Right ventricle myocardium superior (tissue), 1 donor: ENCODE measurements around the gene FBXO30. TPM values are rescaled to one million over a fixed set of nuclear protein-coding genes. Genes with fewer than 3 reads are reported as not detected.

Source experiments
- ATAC-seq: fragments of 200-7000 bp; cut with Tn5 transposase; one replicate; pipeline ENCODE4 v1.9.1; 2020; ENCODE audit warnings: mild to moderate bottlenecking; ENCODE audit not compliant: poor library complexity
- DNase-seq: peaks from one replicate; pipeline ENCODE4 v3.0.0-alpha.2; 2020
- intact Hi-C: fragments of 100-400 bp; cut with DNase I; formaldehyde crosslinking; loops from one replicate; pipeline ENCODE4 v1.11.2; 2022
- total RNA-seq: library from RNA; stranded (reverse); fragmentation: NEBNext Ultra II Directional; extraction: Animal tissue kit (Norgen Biotek cat#: 25700); gene quantifications from one replicate; pipeline ENCODE4 v1.2.1, GENCODE V29; 2021
- donor health status: DM: no; HTN: yes; CAD: no; lungs with severe emphysema.

FBXO30 gene
- total RNA-seq, 1 donor from 2014 or later: 12.8 TPM

DNA sequence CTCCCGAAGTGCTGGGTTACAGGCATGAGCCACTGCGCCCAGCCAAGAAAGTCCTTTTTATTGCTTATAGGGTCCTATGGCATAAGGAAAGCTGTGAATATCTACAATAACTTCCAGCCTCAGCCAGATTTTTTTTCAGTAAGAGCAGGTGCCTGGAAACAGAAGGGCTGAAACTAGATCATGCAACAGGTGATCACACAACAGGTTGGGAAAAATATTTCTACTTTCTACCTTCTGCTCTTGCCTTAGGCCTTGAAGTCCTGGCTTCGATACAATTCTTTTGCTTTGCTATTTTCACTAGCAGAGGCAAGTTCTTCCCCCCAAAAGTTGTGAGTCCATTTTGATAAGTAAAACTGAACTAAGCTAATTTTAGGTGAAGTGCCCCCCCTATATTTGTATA lies 9.7 kb upstream of the FBXO30 start:
- intact Hi-C loops: no loop called here
- ATAC-seq: no peak
- no peak for DNase-seq

DNA sequence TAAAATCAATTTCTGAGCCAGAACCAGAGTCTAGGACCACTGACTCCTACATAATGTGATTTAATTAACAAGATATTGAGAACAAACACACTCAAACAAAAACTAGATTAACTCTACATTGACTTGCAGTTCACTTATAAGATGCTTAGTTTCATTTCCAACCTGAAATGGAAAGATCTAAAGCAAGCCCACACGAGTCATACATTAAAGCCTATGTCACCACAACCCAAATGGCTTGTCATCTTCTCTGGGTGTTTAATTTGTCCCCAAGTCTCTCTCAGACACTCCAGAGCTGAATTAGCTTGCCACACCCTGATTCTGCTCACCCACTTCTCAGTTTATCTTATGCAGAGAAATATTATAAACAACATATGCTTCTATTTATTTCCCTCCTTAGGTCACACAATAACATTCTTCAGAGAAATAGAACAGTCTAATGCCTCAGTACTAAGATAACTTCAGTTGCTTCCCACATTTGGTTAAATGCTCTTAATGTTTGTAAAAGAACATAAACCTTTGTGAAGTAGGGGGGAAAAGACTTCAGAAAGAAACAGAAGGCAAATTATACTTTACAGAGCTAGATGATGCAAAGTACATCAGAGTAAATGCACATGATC lies 8.8 kb upstream of the FBXO30 start:
- ATAC-seq: no peak
- no peak for DNase-seq
- intact Hi-C loops: no loop called here

DNA sequence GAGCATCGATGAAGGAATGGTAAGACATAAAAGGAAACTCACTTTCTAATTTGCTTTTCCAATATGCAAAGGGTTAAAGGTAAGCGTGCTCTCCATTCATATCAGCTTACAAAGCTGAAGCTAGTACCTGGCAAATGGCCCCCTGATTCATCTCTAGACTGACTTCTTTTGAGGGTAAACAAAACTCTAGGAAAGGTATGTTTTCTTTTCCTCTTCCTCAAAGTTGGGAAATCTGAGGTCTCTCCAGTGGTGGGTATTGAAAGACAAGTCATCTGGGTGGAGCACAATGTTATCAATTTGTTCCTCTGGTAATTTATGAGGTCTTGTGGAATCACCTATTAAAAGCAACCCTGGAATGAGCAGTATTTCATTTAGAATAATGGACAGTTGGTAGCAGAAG lies 7.9 kb upstream of the FBXO30 start:
- intact Hi-C loops: no loop called here
- ATAC-seq: no peak
- DNase-seq: no peak

DNA sequence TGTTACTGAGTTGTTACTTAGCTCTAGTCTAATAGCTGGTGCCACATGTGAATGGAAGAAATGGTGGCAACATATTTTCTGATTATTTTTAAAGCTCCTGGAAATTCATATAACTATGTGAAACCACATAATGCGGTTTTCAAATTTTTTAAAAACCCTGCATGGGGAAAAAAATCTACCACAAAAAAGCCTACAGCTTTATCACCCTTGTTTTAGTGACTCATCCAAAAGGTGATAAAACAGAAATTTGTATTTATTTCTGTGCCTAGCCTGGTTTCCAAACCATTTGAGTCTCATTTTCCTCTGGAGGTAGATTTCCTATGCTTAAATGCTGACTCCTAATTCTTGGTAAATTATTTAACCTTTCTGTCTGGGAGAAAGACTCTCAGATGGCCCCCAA lies 5.4 kb upstream of the FBXO30 start:
- DNase-seq (no peak), ATAC-seq (no peak)
- intact Hi-C loops: no loop called here

DNA sequence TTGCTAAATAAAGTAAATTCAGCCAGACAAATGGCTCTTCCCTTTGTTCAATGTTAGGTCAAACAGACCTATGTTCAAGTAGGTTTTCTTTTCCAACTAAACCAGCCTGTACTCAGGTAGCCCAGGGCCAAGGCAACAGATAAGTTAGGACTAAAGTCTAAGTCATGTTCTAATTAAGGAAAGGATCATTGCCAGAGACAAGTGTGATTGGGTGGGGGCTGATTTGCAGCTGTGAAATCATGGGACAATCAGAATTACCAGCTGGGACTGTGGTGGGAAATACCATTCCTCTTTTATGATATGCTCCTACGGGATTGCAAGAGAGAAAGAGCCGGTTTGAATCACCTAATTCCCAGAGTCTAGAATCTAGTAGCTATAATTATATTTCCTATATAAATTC lies 4.2 kb upstream of the FBXO30 start:
- intact Hi-C loops: no loop called here
- DNase-seq (no peak), ATAC-seq (no peak)

DNA sequence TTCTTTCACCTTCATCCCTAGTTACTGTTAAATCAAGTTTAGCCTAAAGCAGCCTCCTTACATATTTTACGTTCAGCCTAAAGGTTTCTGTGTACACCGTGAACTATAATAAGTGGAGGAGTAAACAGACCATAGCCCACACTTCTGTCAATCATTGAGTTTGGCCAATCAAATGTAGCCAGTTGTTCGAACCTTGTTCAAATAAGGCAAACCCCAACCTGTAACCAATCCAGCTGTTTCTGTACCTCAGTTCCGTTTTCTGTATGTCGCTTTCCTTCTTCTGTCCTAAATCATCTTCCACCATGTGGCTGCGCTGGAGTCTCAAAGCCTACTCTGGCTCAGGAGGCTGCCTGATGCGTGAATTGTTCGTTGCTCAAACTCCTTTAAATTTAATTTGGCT lies 1.8 kb upstream of the FBXO30 start:
- intact Hi-C loops: no loop called here
- no peak for ATAC-seq

DNA sequence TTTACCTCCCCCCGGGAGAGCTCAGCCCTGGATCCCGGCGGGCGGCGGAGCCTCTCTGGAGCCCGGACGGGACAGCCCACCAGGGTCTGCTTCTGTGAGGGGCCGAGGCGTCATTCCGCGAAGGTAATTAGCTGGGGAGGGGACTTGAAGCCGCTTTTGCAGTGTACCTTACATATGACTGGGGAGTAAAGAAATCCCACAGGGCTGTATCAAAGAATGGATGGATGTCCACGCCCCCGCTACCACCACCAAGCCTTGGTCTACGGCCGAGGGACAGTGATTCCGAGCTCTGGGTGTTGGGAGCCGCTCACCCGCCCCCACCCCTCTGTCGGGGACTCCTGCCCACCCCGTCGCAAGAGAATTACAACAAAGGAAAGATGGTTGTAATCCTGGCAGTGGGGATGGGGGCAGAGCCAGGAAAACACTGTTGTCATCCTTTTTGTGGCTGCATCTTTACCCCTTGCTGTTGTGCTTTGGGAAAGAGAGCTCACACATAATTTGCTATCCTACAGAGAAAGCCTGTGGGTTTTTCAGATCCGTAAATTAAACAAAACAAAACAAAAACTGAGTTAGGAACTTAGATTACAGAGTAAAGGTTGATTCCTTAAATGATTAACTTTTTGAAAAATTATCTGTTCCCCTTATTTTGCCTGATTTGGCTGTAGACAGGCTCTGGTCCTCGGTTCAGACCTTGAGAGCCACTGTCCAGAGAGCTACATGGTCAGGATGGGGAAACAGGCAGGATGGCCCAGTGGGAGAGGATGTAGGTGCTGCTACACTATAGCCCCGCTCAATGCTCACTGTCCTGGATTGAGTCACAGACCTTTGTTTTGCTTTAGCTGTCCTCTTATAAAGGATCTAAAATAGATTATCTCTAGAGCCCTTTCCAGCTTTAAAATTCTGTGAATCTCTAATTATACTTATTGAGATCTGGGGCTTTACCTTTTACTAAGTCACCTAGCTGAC lies 997 bp upstream of the FBXO30 start:
- peak; percentile 5 for ATAC-seq
- peak; percentile 42 for DNase-seq
- intact Hi-C loops: no loop called here

More for the DNA sequence above, 1.8 kb upstream of the FBXO30 start:
- no peak for DNase-seq

DNA sequence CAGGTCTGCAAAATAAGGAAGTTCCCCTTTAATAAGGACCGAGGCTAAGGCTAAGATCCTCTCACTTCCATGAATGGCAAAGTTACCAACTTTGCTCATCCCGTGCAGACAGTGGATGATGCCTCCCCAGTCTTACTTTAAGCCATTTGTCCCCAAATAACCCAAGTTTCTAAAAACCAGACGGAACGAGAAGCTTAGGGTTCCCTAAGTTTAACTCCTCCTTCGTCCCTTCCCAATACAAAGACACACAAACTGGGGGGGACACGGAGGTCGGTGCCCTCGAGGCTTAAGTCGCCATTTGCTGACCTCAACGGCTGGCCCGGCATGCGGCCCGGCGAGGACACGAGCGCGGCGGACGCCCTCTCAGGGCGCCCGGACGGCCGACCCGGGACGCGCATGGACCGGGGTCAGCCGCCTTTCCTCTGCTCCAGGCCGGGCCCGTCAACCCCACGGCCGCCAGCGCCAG lies 527 bp downstream of the FBXO30 start:
- intact Hi-C loops: loop anchor here (5.0 kb wide), 1 partner anchor 77 kb away; the partner anchor contains the start of gene EPM2A
- ATAC-seq (no peak), DNase-seq (peak; percentile 72)

DNA sequence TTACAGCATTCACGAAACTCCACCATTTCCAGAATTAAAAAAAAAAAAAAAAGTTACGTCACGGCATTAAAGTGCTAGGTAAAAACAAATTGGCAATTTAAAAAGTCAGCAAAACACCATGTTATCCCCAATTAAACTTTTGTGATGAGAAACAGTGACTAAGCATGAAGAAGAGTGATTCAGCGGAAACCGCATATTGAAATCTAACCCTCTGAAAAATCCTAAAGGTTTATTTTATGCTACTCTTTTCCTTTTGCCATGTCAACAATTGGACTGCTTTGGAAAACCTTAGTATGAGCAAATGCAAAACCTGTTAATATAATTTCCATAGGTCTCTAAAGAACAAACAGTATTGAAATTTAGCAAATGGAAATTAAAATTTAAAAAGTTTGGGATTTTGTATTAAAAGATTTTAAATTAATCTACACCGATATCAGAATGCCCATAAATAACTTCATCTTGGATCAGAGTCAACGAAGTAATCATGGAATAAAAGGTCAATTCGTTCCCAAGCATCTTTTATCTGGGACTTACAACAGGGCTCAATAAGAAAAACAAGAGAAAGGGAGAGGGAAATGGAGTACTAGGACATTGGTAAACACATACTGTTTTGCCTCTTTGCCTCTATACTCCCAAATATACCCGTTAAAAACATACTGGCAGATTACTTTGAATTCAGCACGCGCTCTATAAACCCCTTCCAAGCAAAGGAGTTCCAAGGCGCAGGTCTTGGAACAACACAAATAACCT lies 1.1 kb downstream of the FBXO30 start:
- DNase-seq (no peak), ATAC-seq (no peak)
- intact Hi-C loops: loop anchor here (5.0 kb wide), 1 partner anchor 76 kb away; the partner anchor contains the start of gene EPM2A

DNA sequence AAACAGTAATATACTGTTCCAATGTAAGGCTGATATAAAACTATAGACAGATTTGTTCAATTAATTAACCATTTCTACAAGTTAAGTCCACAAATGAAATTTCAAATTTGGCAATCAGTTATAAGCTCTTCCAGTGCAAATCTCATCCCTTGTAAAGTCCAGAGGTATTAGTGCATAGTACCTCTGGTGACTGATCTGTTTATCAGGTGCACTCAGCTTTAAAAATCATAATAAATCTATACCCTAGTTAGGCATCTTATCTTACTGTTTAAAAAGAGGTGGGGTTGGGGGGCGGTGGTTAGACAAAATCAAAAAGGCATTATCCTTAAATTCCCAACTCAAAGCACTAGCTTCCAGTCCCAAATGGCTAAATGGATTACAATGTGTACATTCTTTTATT lies 2.9 kb downstream of the FBXO30 start:
- intact Hi-C loops: loop anchor here (5.0 kb wide), 1 partner anchor 74 kb away; the partner anchor contains the start of gene EPM2A
- DNase-seq: no peak
- no peak for ATAC-seq

DNA sequence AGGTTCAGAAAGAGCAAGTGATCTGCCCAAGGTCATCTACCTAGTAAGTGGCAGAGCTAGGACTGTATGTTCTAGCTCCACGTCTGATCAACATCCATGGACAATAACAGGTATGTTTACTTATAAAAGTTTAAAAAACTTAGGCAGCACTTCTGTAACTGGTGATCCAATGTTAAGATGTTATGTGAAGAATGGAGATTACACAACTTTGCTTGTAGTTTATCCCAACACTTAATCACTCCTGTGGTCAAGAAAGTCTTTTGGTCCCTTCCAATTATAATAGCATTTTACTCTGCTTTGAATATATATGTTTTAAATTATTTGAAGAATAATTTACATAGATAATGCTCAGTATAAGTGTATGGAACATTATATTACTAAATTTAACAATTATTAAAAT lies 4.8 kb downstream of the FBXO30 start:
- intact Hi-C loops: loop anchor here (5.0 kb wide), 1 partner anchor 72 kb away; the partner anchor contains the start of gene EPM2A
- DNase-seq (no peak), ATAC-seq (no peak)

DNA sequence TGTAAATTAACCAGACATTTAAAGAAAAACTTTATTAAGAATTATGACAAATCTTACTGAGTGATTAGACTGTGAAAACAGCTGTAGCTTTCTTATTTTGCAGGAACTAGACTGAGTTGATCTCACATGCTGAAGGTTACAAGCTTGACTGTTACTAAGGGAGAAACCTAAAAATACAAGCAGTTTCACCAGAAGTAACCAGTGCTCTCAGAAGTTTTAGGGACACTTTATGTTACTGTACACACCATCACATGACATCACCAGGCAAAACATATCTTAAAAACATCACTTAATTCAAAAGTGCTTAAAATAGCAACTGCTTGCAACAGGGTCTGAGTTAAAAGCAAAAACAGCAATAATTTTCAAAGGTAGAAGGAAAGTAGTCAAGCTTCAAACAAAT lies 5.4 kb downstream of the FBXO30 start:
- intact Hi-C loops: no loop called here
- DNase-seq (no peak), ATAC-seq (no peak)

DNA sequence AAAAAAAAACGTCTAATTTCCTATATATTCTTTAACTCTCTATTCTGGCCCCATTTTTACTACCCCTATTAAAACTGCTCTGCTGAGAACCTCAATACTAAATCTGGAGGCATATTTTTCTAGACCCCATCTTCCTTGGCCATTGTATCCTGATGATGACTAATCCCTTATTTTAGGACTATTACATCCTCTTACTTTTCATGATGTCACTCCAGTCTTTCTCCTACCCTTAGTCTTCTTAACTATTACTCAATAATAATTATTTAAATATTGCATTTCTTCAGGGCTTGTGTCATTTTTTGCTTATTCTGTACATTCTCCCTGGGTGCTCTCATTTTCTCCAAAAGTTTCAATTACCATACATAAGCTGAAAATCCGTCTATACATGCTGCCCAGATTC lies 6.4 kb downstream of the FBXO30 start:
- DNase-seq (no peak), ATAC-seq (no peak)
- intact Hi-C loops: no loop called here

DNA sequence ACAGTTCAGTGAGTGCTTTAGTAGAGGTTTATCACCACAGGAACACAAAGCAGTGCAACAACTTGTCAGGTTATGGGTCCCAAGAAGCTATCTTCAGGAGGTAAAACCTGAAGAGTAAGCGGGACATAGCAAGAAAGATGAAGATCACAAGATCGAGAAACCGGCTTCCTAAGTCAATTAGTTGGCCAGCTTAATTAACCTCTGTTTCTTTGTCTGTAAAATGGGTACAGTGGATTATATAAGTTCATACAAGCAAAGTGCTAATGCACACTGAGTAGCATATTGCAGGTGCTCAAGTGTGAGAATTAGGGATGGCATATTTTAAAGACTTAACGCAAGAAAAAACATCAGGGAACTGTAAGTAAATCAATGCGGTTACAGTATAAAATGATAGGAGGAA lies 12.5 kb downstream of the FBXO30 start:
- intact Hi-C loops: no loop called here
- ATAC-seq (no peak), DNase-seq (no peak)

DNA sequence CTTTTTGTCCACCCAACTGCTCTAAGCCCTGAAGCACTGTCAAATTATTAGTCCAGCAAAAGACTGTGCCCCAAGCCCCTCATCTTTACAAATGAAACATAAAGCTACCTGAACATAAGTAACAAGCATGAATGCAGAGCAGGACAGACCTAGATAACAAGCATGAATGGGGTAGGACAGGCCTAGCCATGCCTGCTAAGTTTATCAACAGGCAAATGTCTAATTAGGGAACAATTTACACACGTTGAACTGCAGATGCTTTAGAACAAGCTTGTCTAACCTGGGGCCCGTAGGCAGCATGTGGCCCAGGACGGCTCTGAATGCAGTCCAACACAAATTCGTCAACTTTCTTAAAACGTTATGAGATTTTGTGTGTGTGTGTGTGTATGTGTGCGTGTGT lies 13.6 kb downstream of the FBXO30 start:
- ATAC-seq (peak; percentile 34), DNase-seq (no peak)
- intact Hi-C loops: no loop called here

DNA sequence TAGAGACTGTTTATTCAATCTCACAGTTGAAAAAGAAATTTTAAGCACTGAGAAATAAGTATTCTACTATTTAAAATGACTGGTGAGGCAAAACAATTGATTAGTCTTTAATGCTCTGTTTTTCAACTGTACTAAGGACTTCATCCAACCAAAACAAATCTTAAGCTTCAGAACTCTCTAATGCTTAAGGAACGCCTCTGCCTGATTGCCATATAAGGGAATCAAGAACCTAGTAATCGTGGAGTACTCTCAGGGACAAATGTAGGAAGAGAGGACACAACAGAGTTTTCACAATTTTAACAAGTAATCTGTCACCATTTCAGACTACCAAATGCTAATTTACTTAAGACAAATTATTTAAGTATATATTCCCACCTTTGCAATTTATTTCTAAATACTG lies 16.1 kb downstream of the FBXO30 start:
- intact Hi-C loops: loop anchor here (10.0 kb wide), 1 partner anchor 54 kb away; no protein-coding TSS in a partner anchor
- DNase-seq (no peak), ATAC-seq (no peak)

DNA sequence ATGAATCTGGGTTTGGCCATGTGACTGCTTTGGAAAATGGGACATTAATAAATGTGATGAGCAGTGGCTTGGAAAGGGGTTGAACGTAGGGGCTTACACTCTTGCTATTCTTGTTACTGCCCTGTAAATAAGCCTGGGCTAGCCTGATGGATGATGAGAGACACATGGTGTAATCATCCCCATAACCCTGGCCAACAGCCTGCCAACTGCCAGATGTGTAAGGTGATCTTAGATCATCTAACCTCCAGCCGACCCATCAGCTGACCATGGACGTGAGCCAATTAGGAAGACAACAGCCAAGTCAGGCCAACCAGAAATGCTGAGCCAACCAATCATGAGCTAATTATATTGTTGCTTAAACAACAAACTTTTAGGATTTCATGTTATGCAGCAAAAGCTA lies 25.2 kb downstream of the FBXO30 start:
- no peak for ATAC-seq
- intact Hi-C loops: no loop called here
- DNase-seq: peak; percentile 35

DNA sequence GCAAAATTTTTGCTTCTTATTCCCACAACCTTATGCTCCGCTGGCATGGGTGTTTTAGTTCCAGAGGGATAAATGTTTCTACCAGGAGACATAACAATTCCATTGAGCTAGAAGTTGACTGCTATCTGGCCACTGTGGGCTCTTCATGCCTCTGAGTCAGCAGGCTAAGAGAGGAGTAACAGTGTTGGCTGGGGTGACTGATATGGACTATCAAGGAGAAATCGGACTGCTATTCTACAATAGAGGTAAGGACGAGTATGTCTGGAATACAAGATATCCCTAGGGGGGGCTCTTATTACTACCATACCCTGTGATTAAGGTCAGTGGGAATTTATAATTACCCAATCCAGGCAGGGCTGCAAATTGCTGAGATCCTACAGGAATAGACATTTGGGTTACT lies 26.9 kb downstream of the FBXO30 start:
- no peak for ATAC-seq
- DNase-seq: no peak
- intact Hi-C loops: no loop called here

DNA sequence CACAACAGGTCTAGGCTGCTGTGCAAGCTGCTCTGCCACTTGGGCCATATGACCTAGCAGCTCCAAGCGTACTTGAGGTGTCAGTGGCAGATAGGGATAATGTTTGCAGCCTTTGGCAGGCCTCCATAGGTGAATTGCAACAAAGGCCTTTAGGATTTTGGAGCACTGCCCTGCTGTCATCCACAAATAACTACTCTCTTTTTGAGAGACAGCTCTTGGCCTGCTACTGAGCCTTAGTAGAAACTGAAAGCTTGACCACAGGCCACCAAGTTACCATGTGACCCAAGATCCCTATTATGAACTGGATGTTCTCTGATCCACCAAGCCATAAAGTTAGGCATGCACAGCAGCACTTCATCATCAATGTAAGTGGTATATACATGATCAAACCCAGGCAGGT lies 29.9 kb downstream of the FBXO30 start:
- ATAC-seq (peak; percentile 96), DNase-seq (peak; percentile 42)
- intact Hi-C loops: no loop called here
